OCI-LY1 (cell line): ENCODE data around the gene TMCC2.

Experiments
- H2AFZ ChIP-seq: fragments of 200-600 bp; sonication (generic), shearing (Covaris generic); 2 replicates; pipeline ENCODE4 v1.6.0; 2014; ENCODE audit warnings: antibody characterized with exemption, mild to moderate bottlenecking, low read length
- H3F3A ChIP-seq: fragments of 200-600 bp; sonication (generic), shearing (Covaris generic); 2 replicates; pipeline ENCODE4 v1.6.0; 2014; ENCODE audit warnings: mild to moderate bottlenecking, antibody characterized with exemption, low read length, moderate library complexity; ENCODE audit not compliant: insufficient read depth
- H3K27ac ChIP-seq: fragments of 200-600 bp; sonication (generic); 2 replicates; pipeline ENCODE4 v1.5.1; 2014; ENCODE audit warnings: low read length, mixed run types, mild to moderate bottlenecking, low read depth; ENCODE audit not compliant: poor library complexity, severe bottlenecking
- H3K27me3 ChIP-seq: fragments of 200-600 bp; sonication (generic); 2 replicates; pipeline ENCODE4 v1.6.0; 2014; ENCODE audit warnings: antibody characterized with exemption, mild to moderate bottlenecking, low read length, moderate library complexity; ENCODE audit not compliant: insufficient read depth
- H3K36me3 ChIP-seq: fragments of 200-600 bp; sonication (generic); 2 replicates; pipeline ENCODE4 v1.6.1; 2014; ENCODE audit warnings: mild to moderate bottlenecking, antibody characterized with exemption, low read length, moderate library complexity, mixed read lengths; ENCODE audit not compliant: insufficient read depth
- H3K4me1 ChIP-seq: fragments of 200-600 bp; sonication (generic); 2 replicates; pipeline ENCODE4 v1.5.1; 2014; ENCODE audit warnings: mild to moderate bottlenecking, low read length, moderate library complexity; ENCODE audit not compliant: insufficient read depth, severe bottlenecking
- H3K4me2 ChIP-seq: fragments of 200-600 bp; sonication (generic), shearing (Covaris generic); 2 replicates; pipeline ENCODE4 v1.6.1; 2014; ENCODE audit warnings: low read length
- H3K4me3 ChIP-seq: fragments of 200-600 bp; sonication (generic); 2 replicates; pipeline ENCODE4 v1.5.1; 2014; ENCODE audit warnings: low read length, low read depth, mild to moderate bottlenecking, mixed read lengths; ENCODE audit not compliant: poor library complexity, severe bottlenecking
- H3K79me2 ChIP-seq: fragments of 200-600 bp; shearing (Covaris generic); 2 replicates; pipeline ENCODE4 v1.6.1; 2016; ENCODE audit warnings: mixed run types, low read length, mixed read lengths; ENCODE audit not compliant: insufficient read depth
- H3K9ac ChIP-seq: fragments of 200-600 bp; sonication (generic), shearing (Covaris generic); 2 replicates; pipeline ENCODE4 v1.6.1; 2014; ENCODE audit warnings: mild to moderate bottlenecking, low read length, mixed read lengths
- H3K9me2 ChIP-seq: fragments of 200-600 bp; sonication (generic), shearing (Covaris generic); 2 replicates; pipeline ENCODE4 v1.6.1; 2014; ENCODE audit warnings: low read depth, mild to moderate bottlenecking, low read length, mixed read lengths
- H3K9me3 ChIP-seq: fragments of 200-600 bp; shearing (Covaris generic); 2 replicates; pipeline ENCODE4 v1.6.1; 2014; ENCODE audit warnings: low read length, mixed read lengths
- H4K20me1 ChIP-seq: fragments of 200-600 bp; sonication (generic), shearing (Covaris generic); 2 replicates; pipeline ENCODE4 v1.6.0; 2016; ENCODE audit warnings: mild to moderate bottlenecking, low read length; ENCODE audit not compliant: insufficient read depth
- EZH2 ChIP-seq: fragments of 200-600 bp; sonication (generic), shearing (Covaris generic); IDR thresholded peaks from 2 replicates; pipeline ENCODE4 v1.8.0; 2017; ENCODE audit warnings: borderline replicate concordance, mixed run types, mild to moderate bottlenecking, antibody characterized with exemption, low read length, moderate library complexity, mixed read lengths
- TF ChIP-seq, protein P1 (sequence below): fragments of 200-600 bp; sonication (generic), shearing (Covaris generic); IDR thresholded peaks from 2 replicates; pipeline ENCODE4 v1.5.1; 2017; ENCODE audit warnings: mild to moderate bottlenecking, antibody characterized with exemption, low read length, moderate library complexity, mixed read lengths

The TMCC2 gene

DNA sequence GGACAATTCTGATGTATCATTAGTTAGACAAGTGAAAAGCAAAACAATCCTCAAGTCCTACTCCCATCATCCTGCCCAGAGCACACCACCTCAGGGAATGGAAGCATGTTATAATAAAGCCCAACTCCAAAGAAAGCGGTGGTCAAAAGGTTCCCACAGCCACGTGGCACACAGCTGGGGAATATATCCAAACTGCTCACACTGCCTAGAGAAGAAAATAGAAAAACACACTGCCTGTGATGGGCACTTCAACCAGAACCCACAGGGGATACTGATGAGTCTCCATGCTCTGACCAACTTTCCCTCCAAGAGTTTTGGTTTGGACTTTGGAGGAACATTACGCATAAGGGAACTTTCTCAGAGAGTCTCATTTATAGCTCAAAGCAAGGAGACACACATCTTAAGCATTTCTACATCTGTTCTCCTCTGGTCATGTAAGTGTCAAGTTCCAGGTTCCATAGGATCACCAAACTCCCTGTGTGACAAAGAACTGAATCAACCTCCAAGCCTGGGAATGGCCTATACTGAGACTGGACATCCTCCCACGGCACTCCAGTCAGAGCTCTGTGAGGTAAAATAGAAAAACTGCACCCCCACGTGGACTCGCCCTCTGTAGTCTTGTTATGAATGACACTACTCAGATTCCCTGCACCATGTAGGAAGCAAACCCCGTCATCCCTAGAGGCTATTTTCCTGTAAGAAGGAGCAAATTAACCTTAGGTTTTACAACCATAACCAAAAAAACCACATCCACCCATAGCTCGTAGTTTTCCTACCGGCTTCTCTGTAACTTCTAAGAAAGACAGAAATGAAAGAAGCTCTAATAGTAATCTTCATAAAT lies 28.4 kb upstream of the TMCC2 start:
- Histone ChIP-seq H3F3A (no peaks in the 10 kb centered on the region), H4K20me1 (0 out of 2 replicates have a peak, but pooled peaks cover 2% of the 10 kb centered on the region), H3K4me1 (no peaks in the 10 kb centered on the region), H2AFZ (no peak overlapping the region), H3K9me3 (no peaks in the 10 kb centered on the region), H3K9ac (no peak overlapping the region), H3K27ac (no peak overlapping the region), H3K4me3 (no peak overlapping the region), H3K36me3 (no peaks in the 10 kb centered on the region), H3K9me2 (no peaks in the 10 kb centered on the region), H3K79me2 (no peaks in the 10 kb centered on the region), H3K4me2 (no peak overlapping the region), H3K27me3 (no peaks in the 10 kb centered on the region)
- TF ChIP-seq, protein P1, sequence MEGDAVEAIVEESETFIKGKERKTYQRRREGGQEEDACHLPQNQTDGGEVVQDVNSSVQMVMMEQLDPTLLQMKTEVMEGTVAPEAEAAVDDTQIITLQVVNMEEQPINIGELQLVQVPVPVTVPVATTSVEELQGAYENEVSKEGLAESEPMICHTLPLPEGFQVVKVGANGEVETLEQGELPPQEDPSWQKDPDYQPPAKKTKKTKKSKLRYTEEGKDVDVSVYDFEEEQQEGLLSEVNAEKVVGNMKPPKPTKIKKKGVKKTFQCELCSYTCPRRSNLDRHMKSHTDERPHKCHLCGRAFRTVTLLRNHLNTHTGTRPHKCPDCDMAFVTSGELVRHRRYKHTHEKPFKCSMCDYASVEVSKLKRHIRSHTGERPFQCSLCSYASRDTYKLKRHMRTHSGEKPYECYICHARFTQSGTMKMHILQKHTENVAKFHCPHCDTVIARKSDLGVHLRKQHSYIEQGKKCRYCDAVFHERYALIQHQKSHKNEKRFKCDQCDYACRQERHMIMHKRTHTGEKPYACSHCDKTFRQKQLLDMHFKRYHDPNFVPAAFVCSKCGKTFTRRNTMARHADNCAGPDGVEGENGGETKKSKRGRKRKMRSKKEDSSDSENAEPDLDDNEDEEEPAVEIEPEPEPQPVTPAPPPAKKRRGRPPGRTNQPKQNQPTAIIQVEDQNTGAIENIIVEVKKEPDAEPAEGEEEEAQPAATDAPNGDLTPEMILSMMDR = no peak
- no peak for TF ChIP-seq EZH2

DNA sequence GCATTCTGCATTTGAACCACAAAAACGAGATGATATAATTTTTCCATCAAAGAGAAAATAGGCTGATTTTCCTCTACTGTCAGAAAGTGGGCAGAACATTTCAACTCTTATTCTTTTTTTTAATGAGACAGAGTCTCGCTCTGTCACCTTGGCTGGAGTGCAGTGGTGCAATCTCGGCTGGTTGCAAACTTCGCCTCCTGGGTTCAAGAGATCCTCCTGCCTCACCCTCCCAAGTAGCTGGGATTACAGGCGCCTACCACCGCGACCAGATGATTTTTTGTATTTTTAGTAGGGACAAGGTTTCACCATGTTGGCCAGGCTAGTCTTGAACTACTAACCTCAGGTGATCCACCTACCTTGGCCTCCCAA lies 27.8 kb upstream of the TMCC2 start:
- no peaks in the 10 kb centered on the region for H3K79me2 ChIP-seq
- no peak for TF ChIP-seq EZH2
- TF ChIP-seq, protein P1 = no peak
- H4K20me1 ChIP-seq = 0 out of 2 replicates have a peak, but pooled peaks cover 2% of the 10 kb centered on the region
- H3F3A ChIP-seq = no peaks in the 10 kb centered on the region
- H3K4me3 ChIP-seq = no peak overlapping the region
- no peaks in the 10 kb centered on the region for H3K27me3 ChIP-seq
- no peaks in the 10 kb centered on the region for H3K9me2 ChIP-seq
- no peaks in the 10 kb centered on the region for H3K9me3 ChIP-seq
- H3K4me2 ChIP-seq = no peak overlapping the region
- no peaks in the 10 kb centered on the region for H3K36me3 ChIP-seq
- H2AFZ ChIP-seq = no peak overlapping the region
- H3K27ac ChIP-seq = no peak overlapping the region
- H3K4me1 ChIP-seq = no peaks in the 10 kb centered on the region
- no peak overlapping the region for H3K9ac ChIP-seq

DNA sequence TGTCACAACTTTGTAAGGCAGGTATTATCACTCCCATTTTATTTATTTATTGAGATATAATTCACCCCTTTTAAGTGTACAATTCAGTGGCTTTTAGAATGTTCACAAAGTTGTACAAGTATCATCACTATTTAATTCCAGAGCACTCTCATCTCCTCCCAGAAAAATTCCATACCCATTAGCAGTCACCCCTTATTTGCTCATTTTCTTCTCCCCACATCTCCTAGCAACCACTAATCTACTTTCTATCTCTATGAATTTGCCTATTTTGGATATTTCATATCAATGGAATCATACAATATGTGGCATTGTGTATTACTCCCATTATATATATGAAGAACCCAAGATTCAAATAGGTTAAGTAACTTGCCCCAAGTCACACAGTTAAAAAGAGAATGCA lies 23.2 kb upstream of the TMCC2 start:
- Histone ChIP-seq H3K4me1 (no peaks in the 10 kb centered on the region), H4K20me1 (0 out of 2 replicates have a peak, but pooled peaks cover 2% of the 10 kb centered on the region), H3K4me2 (no peak overlapping the region), H2AFZ (no peak overlapping the region), H3F3A (no peaks in the 10 kb centered on the region), H3K27ac (no peak overlapping the region), H3K9me2 (no peaks in the 10 kb centered on the region), H3K36me3 (no peaks in the 10 kb centered on the region), H3K79me2 (no peaks in the 10 kb centered on the region), H3K4me3 (no peak overlapping the region), H3K9me3 (no peaks in the 10 kb centered on the region), H3K27me3 (no peaks in the 10 kb centered on the region), H3K9ac (no peak overlapping the region)
- TF ChIP-seq, protein P1 = no peak
- TF ChIP-seq EZH2 = no peak
